ENCODE results near the gene LLGL1. TPM values are rescaled to one million over a fixed set of nuclear protein-coding genes. Genes with fewer than 3 reads are reported as not detected.

LLGL1 gene
- total and polyA plus RNA-seq, 2 donors (not counting 1 experiment from before 2014, with no cell fraction given) = 15.1 to 32.2 TPM

DNA sequence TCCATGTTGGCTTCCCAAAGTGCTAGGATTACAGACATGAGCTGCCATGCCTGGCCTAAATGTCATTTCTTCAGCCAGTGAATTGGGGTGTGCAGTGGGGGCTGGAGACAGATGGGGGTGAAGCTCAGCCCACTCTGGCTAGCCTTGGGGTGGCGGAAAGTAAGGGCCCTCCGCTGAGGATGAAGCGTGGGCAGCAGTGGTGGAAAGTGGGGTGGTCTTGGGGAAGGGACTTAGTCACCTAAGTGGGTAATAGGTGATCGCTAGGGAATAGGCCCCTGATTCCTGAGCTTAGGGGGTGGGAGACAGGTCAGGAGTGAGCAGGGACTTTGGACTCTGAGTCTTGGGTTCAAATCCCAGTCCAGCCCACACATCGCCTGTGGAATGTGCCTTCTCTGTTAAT lies 2.2 kb downstream of the LLGL1 start:
- Histone ChIP-seq H3K36me3 (ENCODE audit: control insufficient read depth, insufficient read depth, low read length) (peaks cover 4% of the 10 kb centered on the region), H4K20me1 (ENCODE audit: control insufficient read depth, extremely low read depth, insufficient read depth, low read length) (no peaks in the 10 kb centered on the region), H3K4me2 (ENCODE audit: extremely low read depth, insufficient read depth, low read length) (no peak overlapping the region), H2AFZ (ENCODE audit: low read length) (no peak overlapping the region), H3K27ac (ENCODE audit: insufficient read depth, low read length) (no peak overlapping the region), H3K9ac (ENCODE audit: insufficient read depth, low read length) (no peak overlapping the region), H3K9me3 (ENCODE audit: control insufficient read depth, insufficient read depth, low read depth, low read length) (no peaks in the 10 kb centered on the region), H3K4me3 (replicated peaks in 1 of 4; ENCODE audit: control extremely low read depth in 1 of 4, insufficient read depth in 1 of 4, low read depth in 3 of 4, low read length in 4 of 4) (no peak overlapping the region), H3K27me3 (ENCODE audit: control insufficient read depth, insufficient read depth, low read length) (no peaks in the 10 kb centered on the region), H3K79me2 (ENCODE audit: control insufficient read depth, insufficient read depth, low read length) (peaks cover 11% of the 10 kb centered on the region), H3K4me1 (ENCODE audit: control insufficient read depth, extremely low read depth, insufficient read depth, low read length) (peaks cover 13% of the 10 kb centered on the region)
- TF ChIP-seq, protein P1, sequence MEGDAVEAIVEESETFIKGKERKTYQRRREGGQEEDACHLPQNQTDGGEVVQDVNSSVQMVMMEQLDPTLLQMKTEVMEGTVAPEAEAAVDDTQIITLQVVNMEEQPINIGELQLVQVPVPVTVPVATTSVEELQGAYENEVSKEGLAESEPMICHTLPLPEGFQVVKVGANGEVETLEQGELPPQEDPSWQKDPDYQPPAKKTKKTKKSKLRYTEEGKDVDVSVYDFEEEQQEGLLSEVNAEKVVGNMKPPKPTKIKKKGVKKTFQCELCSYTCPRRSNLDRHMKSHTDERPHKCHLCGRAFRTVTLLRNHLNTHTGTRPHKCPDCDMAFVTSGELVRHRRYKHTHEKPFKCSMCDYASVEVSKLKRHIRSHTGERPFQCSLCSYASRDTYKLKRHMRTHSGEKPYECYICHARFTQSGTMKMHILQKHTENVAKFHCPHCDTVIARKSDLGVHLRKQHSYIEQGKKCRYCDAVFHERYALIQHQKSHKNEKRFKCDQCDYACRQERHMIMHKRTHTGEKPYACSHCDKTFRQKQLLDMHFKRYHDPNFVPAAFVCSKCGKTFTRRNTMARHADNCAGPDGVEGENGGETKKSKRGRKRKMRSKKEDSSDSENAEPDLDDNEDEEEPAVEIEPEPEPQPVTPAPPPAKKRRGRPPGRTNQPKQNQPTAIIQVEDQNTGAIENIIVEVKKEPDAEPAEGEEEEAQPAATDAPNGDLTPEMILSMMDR (conservative IDR thresholded peaks at IDR 0.05 in 1 of 2, IDR thresholded peaks at IDR 0.05 in 1 of 2; ENCODE audit: low read depth in 1 of 2, low read length in 2 of 2) = no peak
- TF ChIP-seq EZH2 (IDR thresholded peaks at IDR 0.05; ENCODE audit: low read length, missing control alignments) = no peak
- no peak for DNase-seq (ENCODE audit: low read depth in 2 of 2)

DNA sequence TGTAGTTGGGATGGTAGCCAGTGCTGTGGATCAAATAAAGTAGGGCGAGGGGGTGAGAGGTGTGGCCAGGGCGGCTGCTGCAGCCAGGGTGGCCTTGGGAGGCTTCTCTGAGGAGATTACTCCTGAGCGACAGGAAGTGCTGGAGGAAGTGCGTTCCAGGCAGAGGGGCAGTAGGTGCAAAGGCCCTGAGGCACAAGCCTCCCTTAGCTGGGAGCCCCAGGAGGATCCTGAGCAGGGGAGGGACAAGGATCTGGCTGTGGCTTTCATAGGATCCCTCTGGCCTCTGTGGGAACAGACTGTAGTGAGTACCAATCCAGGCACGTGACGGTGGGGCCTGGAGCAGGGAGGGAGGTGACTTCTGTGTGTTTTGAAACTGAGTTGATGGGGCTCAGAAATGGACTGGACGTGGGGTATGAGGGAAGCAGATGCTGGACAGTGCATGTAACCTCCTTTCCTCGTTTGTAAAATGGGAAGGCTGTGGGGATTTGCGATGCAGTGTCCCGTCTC lies 2.8 kb downstream of the LLGL1 start:
- peaks cover 11% of the 10 kb centered on the region for H3K79me2 ChIP-seq (ENCODE audit: control insufficient read depth, insufficient read depth, low read length)

DNA sequence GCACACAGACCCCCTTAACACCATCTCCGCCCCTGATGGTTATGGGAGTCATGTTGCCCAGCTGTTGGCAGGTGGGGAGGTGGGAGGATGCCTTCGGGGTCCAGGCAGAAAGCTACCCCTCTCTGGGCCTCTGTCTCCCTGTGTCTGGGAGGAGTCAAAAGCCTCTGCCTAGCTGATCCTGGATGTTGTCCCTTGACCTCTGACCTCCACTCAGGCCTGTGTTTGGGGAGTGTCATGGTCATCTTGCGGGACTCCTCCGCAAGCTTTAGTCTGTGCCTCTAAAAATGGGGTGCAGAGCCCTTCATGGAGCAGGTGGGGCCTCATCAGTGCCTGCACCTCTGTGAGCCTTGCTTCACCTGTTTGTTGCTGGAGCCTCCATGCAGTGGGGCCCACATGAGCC lies 3.8 kb downstream of the LLGL1 start:
- H2AFZ ChIP-seq (ENCODE audit: low read length) = no peak overlapping the region
- H4K20me1 ChIP-seq (ENCODE audit: control insufficient read depth, extremely low read depth, insufficient read depth, low read length) = no peaks in the 10 kb centered on the region
- peaks cover 10% of the 10 kb centered on the region for H3K4me1 ChIP-seq (ENCODE audit: control insufficient read depth, extremely low read depth, insufficient read depth, low read length)
- H3K27me3 ChIP-seq (ENCODE audit: control insufficient read depth, insufficient read depth, low read length) = no peaks in the 10 kb centered on the region
- TF ChIP-seq, protein P1 (conservative IDR thresholded peaks at IDR 0.05 in 1 of 2, IDR thresholded peaks at IDR 0.05 in 1 of 2; ENCODE audit: low read depth in 1 of 2, low read length in 2 of 2) = no peak
- TF ChIP-seq EZH2 (IDR thresholded peaks at IDR 0.05; ENCODE audit: low read length, missing control alignments) = no peak
- no peak overlapping the region for H3K27ac ChIP-seq (ENCODE audit: insufficient read depth, low read length)
- peaks cover 8% of the 10 kb centered on the region for H3K36me3 ChIP-seq (ENCODE audit: control insufficient read depth, insufficient read depth, low read length)
- H3K9ac ChIP-seq (ENCODE audit: insufficient read depth, low read length) = no peak overlapping the region
- no peak for DNase-seq (ENCODE audit: low read depth in 2 of 2)
- H3K4me3 ChIP-seq (replicated peaks in 1 of 4; ENCODE audit: control extremely low read depth in 1 of 4, insufficient read depth in 1 of 4, low read depth in 3 of 4, low read length in 4 of 4) = no peak overlapping the region
- H3K4me2 ChIP-seq (ENCODE audit: extremely low read depth, insufficient read depth, low read length) = no peak overlapping the region
- H3K9me3 ChIP-seq (ENCODE audit: control insufficient read depth, insufficient read depth, low read depth, low read length) = no peaks in the 10 kb centered on the region
- H3K79me2 ChIP-seq (ENCODE audit: control insufficient read depth, insufficient read depth, low read length) = peaks cover 11% of the 10 kb centered on the region

More for the DNA sequence above, 2.8 kb downstream of the LLGL1 start:
- H3K9ac ChIP-seq (ENCODE audit: insufficient read depth, low read length) = no peak overlapping the region
- H3K36me3 ChIP-seq (ENCODE audit: control insufficient read depth, insufficient read depth, low read length) = peaks cover 5% of the 10 kb centered on the region
- no peak overlapping the region for H3K4me3 ChIP-seq (replicated peaks in 1 of 4; ENCODE audit: control extremely low read depth in 1 of 4, insufficient read depth in 1 of 4, low read depth in 3 of 4, low read length in 4 of 4)
- no peak overlapping the region for H3K27ac ChIP-seq (ENCODE audit: insufficient read depth, low read length)
- TF ChIP-seq EZH2 (IDR thresholded peaks at IDR 0.05; ENCODE audit: low read length, missing control alignments) = no peak
- TF ChIP-seq, protein P1 (conservative IDR thresholded peaks at IDR 0.05 in 1 of 2, IDR thresholded peaks at IDR 0.05 in 1 of 2; ENCODE audit: low read depth in 1 of 2, low read length in 2 of 2) = no peak
- H4K20me1 ChIP-seq (ENCODE audit: control insufficient read depth, extremely low read depth, insufficient read depth, low read length) = no peaks in the 10 kb centered on the region
- H2AFZ ChIP-seq (ENCODE audit: low read length) = no peak overlapping the region
- no peaks in the 10 kb centered on the region for H3K9me3 ChIP-seq (ENCODE audit: control insufficient read depth, insufficient read depth, low read depth, low read length)
- H3K27me3 ChIP-seq (ENCODE audit: control insufficient read depth, insufficient read depth, low read length) = no peaks in the 10 kb centered on the region
- no peak overlapping the region for H3K4me2 ChIP-seq (ENCODE audit: extremely low read depth, insufficient read depth, low read length)
- H3K4me1 ChIP-seq (ENCODE audit: control insufficient read depth, extremely low read depth, insufficient read depth, low read length) = peaks cover 13% of the 10 kb centered on the region
- DNase-seq (ENCODE audit: low read depth in 2 of 2) = no peak

All from fibroblast of lung (primary cell).